ENCODE data around the gene HID1.

The HID1 gene

GRCh38 chr17:74920306-74920620 lies 52.3 kb downstream of the HID1 start:
- TF ChIP-seq PKNOX1 (IDR thresholded peaks at IDR 0.05) (no peak), ELF4 (IDR thresholded peaks at IDR 0.05) (no peak), FOXK2 (IDR thresholded peaks at IDR 0.05) (no peak), L3MBTL2 (conservative IDR thresholded peaks at IDR 0.05) (no peak), ARNT (IDR thresholded peaks at IDR 0.05) (no peak), SUZ12 (IDR thresholded peaks at IDR 0.05) (no peak), ZNF384 (IDR thresholded peaks at IDR 0.05) (no peak), TARDBP (IDR thresholded peaks at IDR 0.05) (no peak), FOXA1 (IDR thresholded peaks at IDR 0.05) (no peak)
- CTCF ChIA-PET = no interaction called here
- POLR2A ChIA-PET = interaction anchor here (0.9 to 1.9 kb wide), 2 partner anchors 47 to 350 kb away, joined by 3 to 6 read pairs; partner anchors contain the start of gene MIF4GD
- no peak for DNase-seq (ENCODE audit: extremely low spot score)

- ChIA-PET CTCF (interaction anchor here (0.5 to 1.3 kb wide), 3 partner anchors 38 to 128 kb away, joined by 4 to 5 read pairs (median 4); partner anchors contain the start of gene FDXR), POLR2A (interaction anchor here (0.9 to 1.9 kb wide), 3 partner anchors 47 to 351 kb away, joined by 3 to 6 read pairs (median 3); partner anchors contain the start of genes MIF4GD and MRPL58)
- DNase-seq (ENCODE audit: extremely low spot score) = no peak
- TF ChIP-seq FOXA1 (IDR thresholded peaks at IDR 0.05) (no peak), ELF4 (IDR thresholded peaks at IDR 0.05) (no peak), FOXK2 (IDR thresholded peaks at IDR 0.05) (no peak), TARDBP (IDR thresholded peaks at IDR 0.05) (no peak), ZNF384 (IDR thresholded peaks at IDR 0.05) (no peak), SP1 (IDR thresholded peaks at IDR 0.05) (no peak), ARNT (IDR thresholded peaks at IDR 0.05) (no peak), LEF1 (IDR thresholded peaks at IDR 0.05; ENCODE audit: borderline replicate concordance) (no peak), HDGF (IDR thresholded peaks at IDR 0.05; ENCODE audit: borderline replicate concordance) (no peak), CTBP1 (IDR thresholded peaks at IDR 0.05; ENCODE audit: borderline replicate concordance) (no peak), BHLHE40 (IDR thresholded peaks at IDR 0.05; ENCODE audit: borderline replicate concordance) (no peak), NFRKB (IDR thresholded peaks at IDR 0.05) (no peak), FOXM1 (IDR thresholded peaks at IDR 0.05; ENCODE audit: borderline replicate concordance) (no peak), L3MBTL2 (conservative IDR thresholded peaks at IDR 0.05) (no peak), SUZ12 (IDR thresholded peaks at IDR 0.05) (no peak), PKNOX1 (IDR thresholded peaks at IDR 0.05) (no peak)
Measured at GRCh38 chr17:74919440-74920305, 52.9 kb downstream of the HID1 start.

GRCh38 chr17:74918906-74919305 lies 53.7 kb downstream of the HID1 start:
- TF ChIP-seq CTBP1 (IDR thresholded peaks at IDR 0.05; ENCODE audit: borderline replicate concordance) (no peak), BHLHE40 (IDR thresholded peaks at IDR 0.05; ENCODE audit: borderline replicate concordance) (no peak), SP1 (IDR thresholded peaks at IDR 0.05) (no peak), ZNF384 (IDR thresholded peaks at IDR 0.05) (no peak), SUZ12 (IDR thresholded peaks at IDR 0.05) (no peak), PKNOX1 (IDR thresholded peaks at IDR 0.05) (no peak), LEF1 (IDR thresholded peaks at IDR 0.05; ENCODE audit: borderline replicate concordance) (no peak), L3MBTL2 (conservative IDR thresholded peaks at IDR 0.05) (no peak), FOXA1 (IDR thresholded peaks at IDR 0.05) (no peak), FOXK2 (IDR thresholded peaks at IDR 0.05) (no peak)
- ChIA-PET CTCF (interaction anchor here (0.6 to 1.3 kb wide), 3 partner anchors 39 to 404 kb away, joined by 3 to 5 read pairs (median 4); no protein-coding TSS in a partner anchor), POLR2A (interaction anchor here (0.9 to 1.2 kb wide), 2 partner anchors 68 to 94 kb away, joined by 3 to 4 read pairs; partner anchors contain the start of genes CDR2L and MRPL58)
- no peak for DNase-seq (ENCODE audit: extremely low spot score)

GRCh38 chr17:74917430-74917829 lies 55.1 kb downstream of the HID1 start:
- no peak for DNase-seq (ENCODE audit: extremely low spot score)

GRCh38 chr17:74916851-74917199 lies 55.7 kb downstream of the HID1 start:
- CTCF ChIA-PET = no interaction called here

More at GRCh38 chr17:74917430-74917829, 55.1 kb downstream of the HID1 start:
- ChIA-PET CTCF (no interaction called here), POLR2A (no interaction called here)
- TF ChIP-seq NFRKB (IDR thresholded peaks at IDR 0.05) = no peak
- TF ChIP-seq ZNF384 (IDR thresholded peaks at IDR 0.05) = no peak
- TF ChIP-seq CTBP1 (IDR thresholded peaks at IDR 0.05; ENCODE audit: borderline replicate concordance) = no peak

More at GRCh38 chr17:74916851-74917199, 55.7 kb downstream of the HID1 start:
- DNase-seq (ENCODE audit: extremely low spot score) = no peak
- no peak for TF ChIP-seq ZNF384 (IDR thresholded peaks at IDR 0.05)
- no peak for TF ChIP-seq CTBP1 (IDR thresholded peaks at IDR 0.05; ENCODE audit: borderline replicate concordance)
- no peak for TF ChIP-seq FOXK2 (IDR thresholded peaks at IDR 0.05)
- TF ChIP-seq ELF4 (IDR thresholded peaks at IDR 0.05) = no peak
- no peak for TF ChIP-seq TARDBP (IDR thresholded peaks at IDR 0.05)
- TF ChIP-seq PKNOX1 (IDR thresholded peaks at IDR 0.05) = no peak
- POLR2A ChIA-PET = interaction anchor here (1.8 kb wide), 1 partner anchor 44 kb away, joined by 7 read pairs; the partner anchor contains the start of gene FDXR
